MM.1S (cell line): ENCODE results near the gene HTR1D.
"Not testable (repeated sequence)": the region's sequence is repeated elsewhere in the genome, so short reads cannot be mapped to it uniquely, and the experiment has no call there.

ENCODE experiments used
- DNase-seq: peaks from one replicate; pipeline ENCODE4 v3.0.0-alpha.2; 2015
- H2AFZ ChIP-seq: fragments of 300-600 bp; sonication (generic); 2 replicates; pipeline ENCODE4 v1.6.0; 2016; ENCODE audit warnings: antibody characterized with exemption, low read length
- H3F3A ChIP-seq: fragments of 300-600 bp; sonication (generic); 2 replicates; pipeline ENCODE4 v1.6.1; 2016; ENCODE audit warnings: mild to moderate bottlenecking, antibody characterized with exemption, low read length, moderate library complexity, mixed read lengths; ENCODE audit not compliant: insufficient read depth
- H3K27ac ChIP-seq: fragments of 300-600 bp; sonication (generic); 2 replicates; pipeline ENCODE4 v1.5.1; 2016; ENCODE audit warnings: mild to moderate bottlenecking, low read length
- H3K27me3 ChIP-seq: fragments of 300-600 bp; sonication (generic); replicated peaks from 2 replicates; pipeline ENCODE4 v1.6.0; 2016; ENCODE audit warnings: low read length; ENCODE audit not compliant: insufficient read depth
- H3K36me3 ChIP-seq: fragments of 300-600 bp; sonication (generic); replicated peaks from 2 replicates; pipeline ENCODE4 v1.6.1; 2016; ENCODE audit warnings: mild to moderate bottlenecking, low read length, mixed read lengths; ENCODE audit not compliant: insufficient read depth
- H3K4me1 ChIP-seq: fragments of 300-600 bp; sonication (generic); 2 replicates; pipeline ENCODE4 v1.6.1; 2016; ENCODE audit warnings: low read length, mixed read lengths
- H3K4me2 ChIP-seq: fragments of 300-600 bp; sonication (generic); 2 replicates; pipeline ENCODE4 v1.6.0; 2016; ENCODE audit warnings: low read depth, low read length
- H3K4me3 ChIP-seq: fragments of 300-600 bp; sonication (generic); 2 replicates; pipeline ENCODE4 v1.5.1; 2016; ENCODE audit warnings: low read length, mixed read lengths
- H3K79me2 ChIP-seq: fragments of 300-600 bp; sonication (generic); 2 replicates; pipeline ENCODE4 v1.6.1; 2016; ENCODE audit warnings: mixed run types, low read length, mixed read lengths
- H3K9ac ChIP-seq: fragments of 300-600 bp; sonication (generic); 2 replicates; pipeline ENCODE4 v1.6.1; 2016; ENCODE audit warnings: low read length, mixed read lengths
- H3K9me2 ChIP-seq: fragments of 300-600 bp; sonication (generic); replicated peaks from 2 replicates; pipeline ENCODE4 v1.6.1; 2016; ENCODE audit warnings: mild to moderate bottlenecking, low read length, mixed read lengths; ENCODE audit not compliant: insufficient read depth
- H3K9me3 ChIP-seq: fragments of 300-600 bp; sonication (generic); replicated peaks from 2 replicates; pipeline ENCODE4 v1.6.1; 2016; ENCODE audit warnings: mild to moderate bottlenecking, low read length, mixed read lengths; ENCODE audit not compliant: insufficient read depth
- H4K20me1 ChIP-seq: fragments of 300-600 bp; sonication (generic); 2 replicates; pipeline ENCODE4 v1.6.1; 2016; ENCODE audit warnings: mild to moderate bottlenecking, low read length, moderate library complexity, mixed read lengths; ENCODE audit not compliant: insufficient read depth
- EZH2 ChIP-seq: fragments of 300-600 bp; sonication (generic); optimal IDR thresholded peaks from 2 replicates; pipeline ENCODE3; 2017; ENCODE audit warnings: low read depth, mild to moderate bottlenecking, antibody characterized with exemption, low read length, mixed read lengths
- EZH2phosphoT487 ChIP-seq: fragments of 300-600 bp; sonication (generic); IDR thresholded peaks from 2 replicates; pipeline ENCODE4 v1.6.1; 2018; ENCODE audit warnings: antibody characterized with exemption, low read length
- TF ChIP-seq, protein P1 (sequence below): fragments of 300-600 bp; sonication (generic); IDR thresholded peaks from 2 replicates; pipeline ENCODE4 v1.5.1; 2016; ENCODE audit warnings: antibody characterized with exemption, low read length, mixed read lengths

The HTR1D gene

DNA sequence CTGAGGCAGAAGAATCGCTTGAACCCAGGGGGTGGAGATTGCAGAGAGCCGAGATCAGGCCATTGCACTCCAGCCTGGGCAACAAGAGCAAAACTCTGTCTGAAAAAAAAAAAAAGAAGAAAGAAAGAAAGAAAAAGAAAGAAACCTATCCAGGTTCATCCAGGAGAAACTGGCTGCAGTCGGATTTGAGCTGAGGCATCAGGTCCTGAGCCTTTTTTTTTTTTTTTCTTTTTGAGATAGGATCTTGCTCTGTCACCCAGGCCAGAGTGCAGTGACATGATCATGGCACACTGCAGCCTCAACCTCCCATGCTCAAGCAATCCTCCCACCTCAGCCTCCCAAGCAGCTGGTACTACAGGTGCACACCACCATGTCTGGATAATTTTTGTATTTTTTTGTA lies 26.1 kb downstream of the HTR1D start:
- Histone ChIP-seq H3K4me1 (no peaks in the 10 kb centered on the region), H3F3A (no peaks in the 10 kb centered on the region), H3K27me3 (no peaks in the 10 kb centered on the region; the same call in 1 of the 2 replicates), H2AFZ (no peak overlapping the region), H3K79me2 (no peaks in the 10 kb centered on the region), H3K4me3 (no peak overlapping the region), H3K27ac (no peak overlapping the region), H3K9me3 (no peaks in the 10 kb centered on the region), H4K20me1 (no peaks in the 10 kb centered on the region), H3K9ac (no peak overlapping the region), H3K4me2 (no peak overlapping the region), H3K9me2 (no peaks in the 10 kb centered on the region), H3K36me3 (no peaks in the 10 kb centered on the region)
- TF ChIP-seq EZH2, result no peak
- TF ChIP-seq, protein P1, sequence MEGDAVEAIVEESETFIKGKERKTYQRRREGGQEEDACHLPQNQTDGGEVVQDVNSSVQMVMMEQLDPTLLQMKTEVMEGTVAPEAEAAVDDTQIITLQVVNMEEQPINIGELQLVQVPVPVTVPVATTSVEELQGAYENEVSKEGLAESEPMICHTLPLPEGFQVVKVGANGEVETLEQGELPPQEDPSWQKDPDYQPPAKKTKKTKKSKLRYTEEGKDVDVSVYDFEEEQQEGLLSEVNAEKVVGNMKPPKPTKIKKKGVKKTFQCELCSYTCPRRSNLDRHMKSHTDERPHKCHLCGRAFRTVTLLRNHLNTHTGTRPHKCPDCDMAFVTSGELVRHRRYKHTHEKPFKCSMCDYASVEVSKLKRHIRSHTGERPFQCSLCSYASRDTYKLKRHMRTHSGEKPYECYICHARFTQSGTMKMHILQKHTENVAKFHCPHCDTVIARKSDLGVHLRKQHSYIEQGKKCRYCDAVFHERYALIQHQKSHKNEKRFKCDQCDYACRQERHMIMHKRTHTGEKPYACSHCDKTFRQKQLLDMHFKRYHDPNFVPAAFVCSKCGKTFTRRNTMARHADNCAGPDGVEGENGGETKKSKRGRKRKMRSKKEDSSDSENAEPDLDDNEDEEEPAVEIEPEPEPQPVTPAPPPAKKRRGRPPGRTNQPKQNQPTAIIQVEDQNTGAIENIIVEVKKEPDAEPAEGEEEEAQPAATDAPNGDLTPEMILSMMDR, result no peak
- no peak for TF ChIP-seq EZH2phosphoT487
- DNase-seq, result no peak

DNA sequence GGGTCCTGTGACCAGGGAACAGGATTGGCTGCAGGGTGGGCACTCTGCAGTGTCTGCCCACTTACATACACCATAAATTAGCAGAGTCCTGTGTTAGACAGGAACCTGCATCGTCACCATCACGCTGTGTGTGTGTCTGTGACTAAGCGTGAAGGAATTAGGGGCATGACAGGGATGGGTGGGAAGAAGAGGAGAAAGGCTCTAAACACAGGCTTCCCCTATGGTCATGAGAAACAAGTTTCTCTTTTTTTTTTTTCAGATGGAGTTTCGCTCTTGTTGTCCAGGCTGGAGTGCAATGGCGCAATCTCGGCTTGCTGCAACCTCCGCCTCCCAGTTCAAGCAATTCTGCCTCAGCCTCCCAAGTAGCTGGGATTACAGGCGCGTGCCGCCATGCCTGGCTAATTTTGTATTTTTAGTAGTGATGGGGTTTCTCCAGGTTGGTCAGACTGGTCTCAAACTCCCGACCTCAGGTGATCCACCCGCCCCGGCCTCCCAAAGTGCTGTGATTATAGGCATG lies 28.3 kb downstream of the HTR1D start:
- not testable (repeated sequence) for H3K27ac ChIP-seq, DNase-seq, H3K4me1 ChIP-seq

DNA sequence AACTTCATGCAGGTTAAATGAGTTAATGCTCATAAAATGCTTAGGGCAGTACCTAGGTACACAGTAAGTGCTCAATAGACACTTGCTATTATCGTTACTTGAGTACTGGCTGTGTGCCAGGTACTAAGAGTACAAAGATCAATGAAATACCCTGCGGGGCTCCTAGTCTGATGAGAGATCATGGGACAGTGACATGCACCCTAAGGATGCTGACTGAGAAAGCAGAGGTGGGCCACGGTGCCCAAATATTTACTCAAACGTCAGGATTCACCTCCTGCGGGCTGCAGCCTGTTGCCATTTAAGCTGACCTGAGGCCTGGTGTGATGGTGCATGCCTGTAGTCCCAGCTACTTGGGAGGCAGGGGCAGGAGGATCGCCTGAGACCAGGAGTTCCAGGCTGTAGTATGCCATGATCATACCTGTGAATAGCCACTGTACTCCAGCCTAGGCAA lies 28.8 kb downstream of the HTR1D start:
- H3K9ac ChIP-seq, result no peak overlapping the region
- DNase-seq, result no peak
- H3K9me3 ChIP-seq, result no peaks in the 10 kb centered on the region
- no peaks in the 10 kb centered on the region for H4K20me1 ChIP-seq
- no peaks in the 10 kb centered on the region for H3K4me1 ChIP-seq
- H3K4me3 ChIP-seq, result no peak overlapping the region
- no peak for TF ChIP-seq EZH2
- TF ChIP-seq, protein P1, result no peak
- no peak for TF ChIP-seq EZH2phosphoT487
- H3K27me3 ChIP-seq, result no peaks in the 10 kb centered on the region
- H3F3A ChIP-seq, result no peaks in the 10 kb centered on the region
- no peaks in the 10 kb centered on the region for H3K79me2 ChIP-seq
- H3K4me2 ChIP-seq, result no peak overlapping the region
- H3K27ac ChIP-seq, result no peak overlapping the region
- H3K36me3 ChIP-seq, result no peaks in the 10 kb centered on the region
- H3K9me2 ChIP-seq, result no peaks in the 10 kb centered on the region
- no peak overlapping the region for H2AFZ ChIP-seq

More for the DNA sequence above, 28.3 kb downstream of the HTR1D start:
- H3K9ac ChIP-seq, H3K9me2 ChIP-seq, H3K4me2 ChIP-seq, H3K27me3 ChIP-seq, H4K20me1 ChIP-seq, H3K36me3 ChIP-seq, H3K79me2 ChIP-seq, H3K4me3 ChIP-seq, H3K9me3 ChIP-seq, H3F3A ChIP-seq, H2AFZ ChIP-seq: not testable (repeated sequence)

DNA sequence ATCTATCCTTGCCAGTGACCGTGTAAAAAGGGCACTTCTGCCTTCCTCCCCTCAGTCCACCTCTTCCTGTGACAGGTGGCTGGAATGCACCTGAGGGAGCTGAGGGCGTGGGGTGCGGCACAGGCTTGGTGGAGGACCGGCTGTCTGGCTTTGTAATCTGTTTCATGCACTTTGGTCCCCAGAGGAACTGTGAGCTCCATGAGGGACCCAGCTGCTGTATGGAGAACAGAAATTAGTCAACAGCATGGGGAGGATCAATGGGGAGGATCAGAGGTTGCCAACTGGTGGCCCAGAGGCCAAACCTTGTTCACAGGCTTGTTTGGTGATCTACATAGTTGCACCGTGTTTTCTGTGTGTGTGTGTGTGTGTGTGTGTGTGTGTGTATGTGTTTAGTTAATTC lies 29.7 kb downstream of the HTR1D start:
- TF ChIP-seq, protein P1, result no peak
- TF ChIP-seq EZH2 (no peak), EZH2phosphoT487 (no peak)
- H3K9me3 ChIP-seq, result no peaks in the 10 kb centered on the region
- no peaks in the 10 kb centered on the region for H3F3A ChIP-seq
- no peak overlapping the region for H3K9ac ChIP-seq
- no peaks in the 10 kb centered on the region for H3K36me3 ChIP-seq
- DNase-seq, result no peak
- no peaks in the 10 kb centered on the region for H4K20me1 ChIP-seq
- no peaks in the 10 kb centered on the region for H3K4me1 ChIP-seq
- H3K79me2 ChIP-seq, result no peaks in the 10 kb centered on the region
- H2AFZ ChIP-seq, result no peak overlapping the region
- H3K4me3 ChIP-seq, result no peak overlapping the region
- H3K27me3 ChIP-seq, result no peaks in the 10 kb centered on the region
- H3K9me2 ChIP-seq, result no peaks in the 10 kb centered on the region
- H3K27ac ChIP-seq, result no peak overlapping the region
- H3K4me2 ChIP-seq, result no peak overlapping the region
